GM23338 (cell line): Measurements from ENCODE around the gene NTM. TPM values are rescaled to one million over a fixed set of nuclear protein-coding genes. Genes with fewer than 3 reads are reported as not detected.

ENCODE experiments used
- ATAC-seq: fragments of 200-7000 bp; cut with Tn5 transposase; 3 replicates; pipeline ENCODE4 v1.9.1; 2020
- DNase-seq: peaks from one replicate; pipeline ENCODE4 v3.0.0-alpha.2; 2015; ENCODE audit warnings: low spot score
- H2AFZ ChIP-seq: fragments of 200-600 bp; sonication (generic); 2 replicates; pipeline ENCODE4 v1.8.0; 2016; ENCODE audit warnings: antibody characterized with exemption, mild to moderate bottlenecking, moderate library complexity
- H3F3A ChIP-seq: fragments of 200-600 bp; sonication (generic); replicated peaks from 2 replicates; pipeline ENCODE4 v1.8.0; 2017; ENCODE audit warnings: antibody characterized with exemption, mixed run types, low read depth
- H3K27ac ChIP-seq: fragments of 200-600 bp; sonication (generic); 2 replicates; pipeline ENCODE4 v1.6.1; 2016; ENCODE audit warnings: low read depth
- H3K27me3 ChIP-seq: fragments of 200-600 bp; sonication (generic); 2 replicates; pipeline ENCODE4 v1.8.0; 2016; ENCODE audit warnings: mild to moderate bottlenecking, mixed run types, moderate library complexity; ENCODE audit not compliant: insufficient read depth
- H3K36me3 ChIP-seq: fragments of 200-600 bp; sonication (generic); 2 replicates; pipeline ENCODE4 v1.8.0; 2016; ENCODE audit warnings: mild to moderate bottlenecking; ENCODE audit not compliant: insufficient read depth
- H3K4me1 ChIP-seq: fragments of 200-600 bp; sonication (generic); 2 replicates; pipeline ENCODE4 v1.8.0; 2016; ENCODE audit warnings: mild to moderate bottlenecking, moderate library complexity; ENCODE audit not compliant: insufficient read depth
- H3K4me2 ChIP-seq: fragments of 200-600 bp; sonication (generic); 2 replicates; pipeline ENCODE4 v1.7.1; 2017; ENCODE audit warnings: mixed run types
- H3K4me3 ChIP-seq: fragments of 200-600 bp; sonication (generic); 2 replicates; pipeline ENCODE4 v1.6.1; 2016; ENCODE audit warnings: mixed run types
- H3K79me2 ChIP-seq: fragments of 200-600 bp; sonication (generic); replicated peaks from 2 replicates; pipeline ENCODE4 v1.8.0; 2017; ENCODE audit warnings: mild to moderate bottlenecking; ENCODE audit not compliant: insufficient read depth
- H3K9me2 ChIP-seq: fragments of 200-600 bp; sonication (generic); 2 replicates; pipeline ENCODE4 v1.8.0; 2017; ENCODE audit not compliant: insufficient read depth
- H4K20me1 ChIP-seq: fragments of 200-600 bp; sonication (generic); replicated peaks from 2 replicates; pipeline ENCODE4 v1.8.0; 2017; ENCODE audit warnings: mild to moderate bottlenecking; ENCODE audit not compliant: insufficient read depth
- H3K27ac Mint-ChIP-seq: 2 replicates; pipeline ENCODE4 v1.8.0; 2020; ENCODE audit warnings: inconsistent platforms, mild to moderate bottlenecking, moderate library complexity, mixed read lengths
- H3K27me3 Mint-ChIP-seq: 3 replicates; pipeline ENCODE4 v1.8.0; 2022; ENCODE audit warnings: low read depth, mild to moderate bottlenecking, moderate library complexity, mixed read lengths, inconsistent platforms; ENCODE audit not compliant: insufficient read depth, poor library complexity
- H3K36me3 Mint-ChIP-seq: 3 replicates; pipeline ENCODE4 v1.8.0; 2021; ENCODE audit warnings: low read depth, mild to moderate bottlenecking, inconsistent platforms, moderate library complexity, mixed read lengths
- H3K4me1 Mint-ChIP-seq: 3 replicates; pipeline ENCODE4 v1.8.0; 2020; ENCODE audit warnings: mild to moderate bottlenecking, inconsistent platforms, mixed read lengths
- H3K4me3 Mint-ChIP-seq: 3 replicates; pipeline ENCODE4 v1.8.0; 2021; ENCODE audit warnings: moderate library complexity, mild to moderate bottlenecking, inconsistent platforms, mixed read lengths
- H3K9me3 Mint-ChIP-seq: 3 replicates; pipeline ENCODE4 v1.8.0; 2020; ENCODE audit warnings: moderate library complexity, mild to moderate bottlenecking, inconsistent platforms, mixed read lengths
- CREB1 ChIP-seq: fragments of 250-450 bp; sonication (Bioruptor Pico); IDR thresholded peaks from 2 replicates; pipeline ENCODE4 v1.5.0; 2020; ENCODE audit warnings: low read depth, mild to moderate bottlenecking, moderate library complexity
- ETS1 ChIP-seq: IDR thresholded peaks from 2 replicates; pipeline ENCODE4 v1.6.1; 2016; ENCODE audit warnings: antibody characterized with exemption
- EZH2 ChIP-seq: fragments of 200-600 bp; sonication (generic); IDR thresholded peaks from one replicate; pipeline ENCODE4 v1.8.0; 2017; ENCODE audit warnings: antibody characterized with exemption, mild to moderate bottlenecking, low read depth; ENCODE audit not compliant: unreplicated experiment
- EZH2phosphoT487 ChIP-seq: fragments of 200-600 bp; sonication (generic); IDR thresholded peaks from one replicate; pipeline ENCODE4 v1.8.1; 2018; ENCODE audit warnings: antibody characterized with exemption; ENCODE audit not compliant: unreplicated experiment
- JUNB ChIP-seq: IDR thresholded peaks from one replicate; pipeline ENCODE4 v1.6.1; 2016; ENCODE audit warnings: antibody characterized with exemption; ENCODE audit not compliant: unreplicated experiment
- NANOG ChIP-seq: IDR thresholded peaks from 2 replicates; pipeline ENCODE4 v1.6.1; 2016; ENCODE audit warnings: antibody characterized with exemption, borderline replicate concordance
- POLR2AphosphoS5 ChIP-seq: IDR thresholded peaks from 2 replicates; pipeline ENCODE4 v1.6.1; 2016; ENCODE audit warnings: antibody characterized with exemption, low read depth
- STAT1 ChIP-seq: IDR thresholded peaks from one replicate; pipeline ENCODE4 v1.6.1; 2016; ENCODE audit warnings: antibody characterized with exemption; ENCODE audit not compliant: unreplicated experiment
- ZNF114 ChIP-seq: fragments of 250-450 bp; sonication (Bioruptor Pico); IDR thresholded peaks from 2 replicates; pipeline ENCODE4 v1.5.0; 2020; ENCODE audit warnings: mild to moderate bottlenecking, moderate library complexity
- ZNF331 ChIP-seq: fragments of 250-450 bp; sonication (Bioruptor Pico); IDR thresholded peaks from 2 replicates; pipeline ENCODE4 v1.5.0; 2020; ENCODE audit warnings: low read depth, mild to moderate bottlenecking, moderate library complexity
- ZNF462 ChIP-seq: fragments of 250-450 bp; sonication (Bioruptor Pico); IDR thresholded peaks from 2 replicates; pipeline ENCODE4 v1.5.0; 2020; ENCODE audit warnings: mild to moderate bottlenecking, moderate library complexity
- polyA plus RNA-seq: library from polyadenylated mRNA; unstranded; fragments of >200 nt; fragmentation: Nextera tagmentation; extraction: Ambion mirVana; gene quantifications from 2 replicates; pipeline ENCODE4 v1.2.1, GENCODE V29; 2016
- total RNA-seq: library from RNA; depleted of rRNA; stranded (reverse); fragments of >200 nt; shearing (Covaris generic); gene quantifications from 2 replicates; pipeline ENCODE4 v1.2.3, GENCODE V29; 2014
- TF ChIP-seq, protein P1 (sequence below), 2 experiments: fragments of 200-600 bp in 1 of 2; sonication (generic) in 1 of 2; conservative IDR thresholded peaks; 2 replicates each; pipeline versions ENCODE4 v1.5.1 to v1.6.1; 2016 to 2017; ENCODE audit warnings: antibody characterized with exemption in 2 of 2, low read depth in 2 of 2, mild to moderate bottlenecking in 2 of 2, moderate library complexity in 1 of 2
- TF ChIP-seq, protein P2 (sequence below): IDR thresholded peaks from one replicate; pipeline ENCODE4 v1.6.1; 2018; ENCODE audit warnings: antibody characterized with exemption; ENCODE audit not compliant: unreplicated experiment

The NTM gene
- total and polyA plus RNA-seq, 2 experiments from 2014 or later: 10.6 to 14.6 TPM

DNA sequence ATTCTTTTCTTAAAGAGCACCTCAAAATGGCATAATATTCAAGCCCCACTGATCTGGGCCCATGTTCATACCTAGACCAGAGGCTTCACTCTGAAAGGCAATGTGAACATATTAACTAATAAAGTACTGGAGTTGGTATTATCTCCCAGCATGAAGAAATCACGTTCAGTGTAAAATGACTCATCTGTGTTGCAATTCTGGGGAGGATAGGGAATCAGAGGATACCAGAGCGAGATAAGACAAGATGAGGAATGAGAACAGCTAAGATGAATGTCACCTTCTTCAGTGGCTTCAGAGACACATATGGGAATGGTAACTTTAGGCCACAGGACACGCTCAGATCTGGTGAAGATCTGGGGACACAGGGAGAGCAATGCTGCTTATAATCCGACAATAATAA lies 121.1 kb downstream of the NTM start:
- H3K4me2 ChIP-seq: no peak overlapping the region
- no peak overlapping the region for H3K27ac Mint-ChIP-seq
- no peaks in the 10 kb centered on the region for H3K9me3 Mint-ChIP-seq
- H3F3A ChIP-seq: no peaks in the 10 kb centered on the region
- H3K4me3 ChIP-seq: no peak overlapping the region
- no peaks in the 10 kb centered on the region for H4K20me1 ChIP-seq
- TF ChIP-seq NANOG: no peak
- TF ChIP-seq ZNF114: no peak
- TF ChIP-seq STAT1: no peak
- no peak for TF ChIP-seq EZH2phosphoT487
- no peak for TF ChIP-seq ZNF331
- TF ChIP-seq POLR2AphosphoS5: no peak
- no peak for TF ChIP-seq ETS1
- TF ChIP-seq EZH2: no peak
- no peak for TF ChIP-seq ZNF462 (CRISPR knock-in tag)
- TF ChIP-seq, protein P1, sequence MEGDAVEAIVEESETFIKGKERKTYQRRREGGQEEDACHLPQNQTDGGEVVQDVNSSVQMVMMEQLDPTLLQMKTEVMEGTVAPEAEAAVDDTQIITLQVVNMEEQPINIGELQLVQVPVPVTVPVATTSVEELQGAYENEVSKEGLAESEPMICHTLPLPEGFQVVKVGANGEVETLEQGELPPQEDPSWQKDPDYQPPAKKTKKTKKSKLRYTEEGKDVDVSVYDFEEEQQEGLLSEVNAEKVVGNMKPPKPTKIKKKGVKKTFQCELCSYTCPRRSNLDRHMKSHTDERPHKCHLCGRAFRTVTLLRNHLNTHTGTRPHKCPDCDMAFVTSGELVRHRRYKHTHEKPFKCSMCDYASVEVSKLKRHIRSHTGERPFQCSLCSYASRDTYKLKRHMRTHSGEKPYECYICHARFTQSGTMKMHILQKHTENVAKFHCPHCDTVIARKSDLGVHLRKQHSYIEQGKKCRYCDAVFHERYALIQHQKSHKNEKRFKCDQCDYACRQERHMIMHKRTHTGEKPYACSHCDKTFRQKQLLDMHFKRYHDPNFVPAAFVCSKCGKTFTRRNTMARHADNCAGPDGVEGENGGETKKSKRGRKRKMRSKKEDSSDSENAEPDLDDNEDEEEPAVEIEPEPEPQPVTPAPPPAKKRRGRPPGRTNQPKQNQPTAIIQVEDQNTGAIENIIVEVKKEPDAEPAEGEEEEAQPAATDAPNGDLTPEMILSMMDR (conservative IDR thresholded peaks at IDR 0.05; ENCODE audit: low read depth in 2 of 2): no peak
- TF ChIP-seq CREB1 (CRISPR knock-in tag): no peak
- TF ChIP-seq, protein P2, sequence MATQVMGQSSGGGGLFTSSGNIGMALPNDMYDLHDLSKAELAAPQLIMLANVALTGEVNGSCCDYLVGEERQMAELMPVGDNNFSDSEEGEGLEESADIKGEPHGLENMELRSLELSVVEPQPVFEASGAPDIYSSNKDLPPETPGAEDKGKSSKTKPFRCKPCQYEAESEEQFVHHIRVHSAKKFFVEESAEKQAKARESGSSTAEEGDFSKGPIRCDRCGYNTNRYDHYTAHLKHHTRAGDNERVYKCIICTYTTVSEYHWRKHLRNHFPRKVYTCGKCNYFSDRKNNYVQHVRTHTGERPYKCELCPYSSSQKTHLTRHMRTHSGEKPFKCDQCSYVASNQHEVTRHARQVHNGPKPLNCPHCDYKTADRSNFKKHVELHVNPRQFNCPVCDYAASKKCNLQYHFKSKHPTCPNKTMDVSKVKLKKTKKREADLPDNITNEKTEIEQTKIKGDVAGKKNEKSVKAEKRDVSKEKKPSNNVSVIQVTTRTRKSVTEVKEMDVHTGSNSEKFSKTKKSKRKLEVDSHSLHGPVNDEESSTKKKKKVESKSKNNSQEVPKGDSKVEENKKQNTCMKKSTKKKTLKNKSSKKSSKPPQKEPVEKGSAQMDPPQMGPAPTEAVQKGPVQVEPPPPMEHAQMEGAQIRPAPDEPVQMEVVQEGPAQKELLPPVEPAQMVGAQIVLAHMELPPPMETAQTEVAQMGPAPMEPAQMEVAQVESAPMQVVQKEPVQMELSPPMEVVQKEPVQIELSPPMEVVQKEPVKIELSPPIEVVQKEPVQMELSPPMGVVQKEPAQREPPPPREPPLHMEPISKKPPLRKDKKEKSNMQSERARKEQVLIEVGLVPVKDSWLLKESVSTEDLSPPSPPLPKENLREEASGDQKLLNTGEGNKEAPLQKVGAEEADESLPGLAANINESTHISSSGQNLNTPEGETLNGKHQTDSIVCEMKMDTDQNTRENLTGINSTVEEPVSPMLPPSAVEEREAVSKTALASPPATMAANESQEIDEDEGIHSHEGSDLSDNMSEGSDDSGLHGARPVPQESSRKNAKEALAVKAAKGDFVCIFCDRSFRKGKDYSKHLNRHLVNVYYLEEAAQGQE: no peak
- TF ChIP-seq JUNB: no peak
- H3K27me3 ChIP-seq: no peaks in the 10 kb centered on the region
- H3K79me2 ChIP-seq: no peaks in the 10 kb centered on the region
- H3K9me2 ChIP-seq: peaks cover 5% of the 10 kb centered on the region
- no peak overlapping the region for H2AFZ ChIP-seq
- no peaks in the 10 kb centered on the region for H3K27me3 Mint-ChIP-seq
- ATAC-seq (no peak), DNase-seq (no peak)
- peaks cover 17% of the 10 kb centered on the region for H3K4me1 Mint-ChIP-seq
- no peak overlapping the region for H3K27ac ChIP-seq
- no peaks in the 10 kb centered on the region for H3K36me3 Mint-ChIP-seq
- H3K4me3 Mint-ChIP-seq: no peak overlapping the region
- H3K4me1 ChIP-seq: peaks cover 6% of the 10 kb centered on the region
- no peaks in the 10 kb centered on the region for H3K36me3 ChIP-seq
